GM18858 (cell line): Measurements from ENCODE around the gene RGL1.
A peak's percentile ranks its signal among the peaks of the same experiment; 100 is the strongest.

Experiments
- ATAC-seq: cut with Tn5 transposase; IDR thresholded peaks from one replicate; pipeline ENCODE4 v1.9.1; 2021; ENCODE audit not compliant: unreplicated experiment

RGL1 gene

DNA sequence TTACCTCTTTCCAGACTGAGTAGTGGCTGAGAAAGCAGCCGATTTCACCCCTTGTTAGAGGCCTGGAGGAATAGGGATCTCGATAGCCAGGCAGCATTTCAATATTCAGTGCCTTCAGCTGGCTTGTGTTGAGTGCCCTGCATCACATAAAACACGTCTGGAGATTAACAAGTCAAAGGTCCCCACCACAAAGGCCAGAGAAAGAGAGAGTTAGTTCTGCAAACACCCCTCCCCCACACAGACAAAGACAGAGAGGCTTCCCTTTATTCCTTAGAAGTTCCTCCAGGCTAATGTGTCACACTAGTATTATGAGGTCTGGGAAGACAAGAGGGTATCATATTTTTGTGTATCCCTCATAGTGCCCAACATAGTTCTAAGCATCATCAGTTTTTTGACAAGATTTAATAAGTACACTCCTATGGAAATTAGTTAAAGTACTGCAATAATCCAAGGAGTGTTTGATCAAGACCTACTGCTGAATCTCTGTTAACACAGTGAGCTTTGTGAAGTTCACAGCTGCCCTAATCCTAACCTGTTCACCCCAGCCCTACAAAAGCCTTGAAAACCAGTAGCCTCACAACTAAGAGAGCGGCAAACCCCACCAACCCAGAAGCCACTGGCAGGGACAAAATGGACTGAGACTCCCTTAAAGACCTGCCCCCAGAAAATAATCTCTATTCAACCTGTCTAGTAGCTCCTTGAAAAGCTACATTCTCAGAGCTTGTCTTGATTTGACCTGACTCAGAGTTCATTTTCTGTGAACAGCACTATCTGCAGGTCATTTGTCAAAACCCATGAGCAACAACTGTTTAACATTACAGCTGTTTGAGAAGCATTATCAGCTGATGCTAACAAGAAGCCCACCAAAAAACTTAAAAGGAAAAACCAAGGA, 140.8 kb downstream of the RGL1 start:
- ATAC-seq: no peak

DNA sequence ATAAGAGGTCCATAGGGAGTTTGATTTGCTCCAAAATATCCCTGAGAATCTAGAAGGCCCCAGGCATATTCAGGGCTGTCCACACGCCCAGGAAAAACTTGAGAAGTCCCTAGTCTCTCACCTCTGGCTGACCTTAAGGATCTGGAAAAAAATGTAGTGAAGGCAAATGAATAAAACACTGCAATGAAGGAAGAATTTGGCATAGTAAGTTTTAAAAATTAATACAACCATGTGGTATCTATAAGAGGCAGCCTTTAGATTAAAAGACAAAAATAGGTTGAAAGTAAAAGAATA, 141.3 kb downstream of the RGL1 start:
- no peak for ATAC-seq

DNA sequence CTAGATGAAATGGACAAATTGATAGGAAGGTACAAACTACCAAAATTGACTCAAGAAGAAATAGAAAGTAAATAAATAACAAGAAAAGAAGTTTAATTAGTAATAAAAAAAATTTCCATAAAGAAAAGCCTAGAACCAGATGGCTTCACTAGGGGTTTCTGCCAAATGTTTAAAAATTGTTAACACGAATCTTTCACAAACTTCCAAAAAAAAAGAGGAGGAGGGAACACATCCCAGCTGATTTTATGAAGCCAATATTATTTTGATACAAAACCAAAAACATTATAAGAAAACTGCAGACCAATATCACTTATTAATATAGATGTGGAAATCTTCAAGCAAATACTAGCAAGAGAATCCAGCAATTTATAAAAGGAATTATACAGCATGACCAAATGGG, 143.1 kb downstream of the RGL1 start:
- no peak for ATAC-seq

DNA sequence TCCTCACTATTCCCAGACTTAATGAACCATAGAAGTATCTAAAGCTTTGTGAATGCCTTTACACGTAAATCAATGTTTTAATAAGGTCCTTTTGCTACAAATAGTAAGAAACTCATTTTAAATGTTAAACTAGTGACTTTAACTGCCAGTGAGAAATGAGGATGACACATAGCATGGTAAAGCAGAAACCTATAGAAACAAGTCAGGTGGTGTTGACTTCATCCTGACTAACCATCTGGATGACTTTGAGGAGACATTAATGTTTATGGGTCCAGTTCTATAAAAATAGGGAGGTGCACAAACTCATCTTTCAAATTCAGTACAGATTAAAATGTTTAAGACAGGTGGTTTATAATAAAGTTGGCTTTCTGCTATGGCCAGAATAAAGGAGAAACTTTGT, 147.2 kb downstream of the RGL1 start:
- ATAC-seq: no peak

DNA sequence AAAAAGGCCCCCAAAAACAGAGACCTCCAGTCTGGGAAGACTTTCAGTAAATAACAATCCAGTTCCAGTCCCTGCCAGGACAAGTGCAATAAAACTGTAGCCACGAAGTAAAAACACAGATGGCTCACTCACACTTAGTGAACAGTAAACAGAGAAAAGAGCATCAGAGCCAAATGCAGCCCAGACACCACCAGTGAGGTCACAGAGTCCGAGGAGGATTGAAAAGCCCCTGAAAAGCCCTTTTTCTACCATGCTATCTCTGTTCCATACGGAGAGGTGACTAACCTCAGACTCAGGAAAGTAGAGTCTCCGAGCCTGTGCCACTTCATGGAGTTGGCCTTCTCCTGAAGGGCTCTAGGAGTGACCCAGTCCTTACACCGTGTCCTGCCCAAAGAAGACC, 148.1 kb downstream of the RGL1 start:
- ATAC-seq: no peak

DNA sequence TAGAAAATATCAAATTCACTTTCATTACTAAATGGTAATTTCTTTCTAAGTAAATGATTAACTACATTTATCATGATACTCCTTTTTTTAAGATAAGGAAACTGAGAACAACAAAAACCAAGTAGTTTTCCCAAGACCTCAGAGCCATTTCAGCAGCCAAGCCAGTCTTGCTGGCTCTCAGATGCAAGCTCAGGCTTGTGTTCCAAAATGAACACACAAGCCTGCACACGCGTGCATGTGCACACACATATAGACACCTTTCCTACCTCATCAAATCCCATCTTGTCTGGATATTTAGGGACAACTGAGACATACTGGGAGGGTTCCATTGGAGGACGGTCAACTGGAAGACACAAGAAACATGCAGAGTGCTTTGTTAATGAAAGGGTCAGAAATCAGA, 149.6 kb downstream of the RGL1 start:
- ATAC-seq: no peak

DNA sequence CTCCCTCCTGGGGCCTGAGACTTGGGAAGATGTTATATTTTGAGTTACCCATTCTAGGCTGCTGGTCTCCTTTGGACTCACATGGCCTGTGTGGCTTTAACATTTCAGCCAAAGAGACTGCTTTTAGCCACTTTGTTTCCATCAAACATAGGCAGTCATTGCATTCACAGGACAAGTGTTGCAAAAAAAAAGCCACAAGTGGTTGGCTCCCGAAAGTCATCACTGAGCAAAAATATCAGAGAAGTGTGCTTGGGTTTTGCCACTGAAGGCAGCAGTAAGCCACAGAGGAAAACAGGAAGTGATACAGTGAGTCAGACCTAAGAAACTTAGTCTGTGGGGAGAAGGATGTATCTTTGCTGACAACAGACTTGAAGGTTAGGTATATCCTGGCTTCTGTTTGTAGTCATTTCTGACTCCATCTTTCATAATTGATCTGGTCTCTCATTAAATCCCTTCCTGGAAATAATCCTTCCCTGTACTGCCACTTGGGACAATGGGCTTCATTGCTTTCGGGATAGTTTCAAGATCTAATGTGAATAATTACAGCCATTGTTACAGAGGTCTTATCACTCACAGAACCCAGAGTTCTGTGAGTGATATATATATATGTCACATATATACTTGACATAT, 151.8 kb downstream of the RGL1 start:
- ATAC-seq: peak; percentile 99

DNA sequence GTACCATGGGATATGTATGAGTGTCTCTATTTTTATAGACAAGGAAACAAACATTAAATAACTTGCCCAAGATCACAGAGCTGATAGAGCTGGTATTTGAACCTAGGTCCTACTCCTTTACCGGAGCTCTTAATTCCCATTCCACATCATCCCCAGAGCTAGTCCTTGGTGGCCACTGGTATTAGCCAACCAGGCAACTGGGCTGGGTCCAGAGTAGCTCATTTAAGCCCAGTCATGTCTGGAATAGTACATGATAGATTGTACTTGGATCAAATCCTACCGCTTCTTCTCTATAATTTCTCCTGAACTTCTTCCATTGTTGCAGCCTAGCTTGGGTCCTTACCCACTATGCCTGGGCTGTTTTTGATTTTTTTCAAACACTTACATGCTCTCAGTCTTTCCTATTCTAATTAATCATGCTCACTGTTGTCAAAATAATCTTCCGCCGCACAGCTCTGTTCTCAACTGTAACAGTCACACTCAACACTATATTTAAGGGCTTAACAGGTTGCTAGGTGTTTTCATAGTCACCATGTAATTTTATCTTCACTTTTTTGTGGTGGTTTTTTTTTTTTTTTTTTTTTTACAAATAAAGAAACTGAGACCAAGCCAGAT, 152.4 kb downstream of the RGL1 start:
- ATAC-seq: no peak

DNA sequence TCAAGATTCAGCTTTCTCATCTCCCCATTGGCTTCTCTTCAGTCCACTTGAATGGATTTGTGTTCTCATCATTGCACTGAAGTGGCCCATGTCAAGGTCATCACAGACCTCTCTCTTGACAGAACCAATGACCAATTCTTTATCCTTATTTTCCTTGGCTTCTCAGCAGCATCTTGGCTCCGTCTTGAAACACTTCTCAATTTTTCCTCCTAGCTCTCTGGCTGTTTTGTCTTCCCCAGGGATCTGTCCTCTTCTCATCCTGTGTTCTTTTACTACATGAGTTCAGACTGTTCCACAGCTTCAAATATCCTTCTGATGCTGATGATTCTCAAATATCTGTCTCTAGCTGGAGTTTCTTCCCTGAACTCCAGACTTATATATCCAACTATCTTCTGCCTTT, 154.0 kb downstream of the RGL1 start:
- ATAC-seq: no peak

DNA sequence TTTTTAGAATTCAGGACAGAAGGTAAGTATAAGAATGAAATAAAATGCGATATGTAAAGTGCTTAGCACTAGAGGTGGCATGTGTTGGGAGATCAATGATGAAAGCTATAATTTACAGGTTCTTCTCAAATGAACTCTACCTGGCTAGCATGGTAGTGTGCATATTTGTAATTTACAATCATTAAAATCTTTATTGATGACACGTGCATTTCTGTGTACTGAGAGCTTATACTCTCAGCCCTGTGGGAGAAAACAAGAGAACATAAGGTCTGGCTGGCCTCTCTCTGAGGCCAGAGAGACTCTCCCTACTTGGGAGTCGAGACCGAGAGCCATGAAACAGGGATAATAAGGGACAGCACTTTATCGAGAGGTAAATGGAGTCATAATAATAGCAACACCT, 156.2 kb downstream of the RGL1 start:
- ATAC-seq: no peak

DNA sequence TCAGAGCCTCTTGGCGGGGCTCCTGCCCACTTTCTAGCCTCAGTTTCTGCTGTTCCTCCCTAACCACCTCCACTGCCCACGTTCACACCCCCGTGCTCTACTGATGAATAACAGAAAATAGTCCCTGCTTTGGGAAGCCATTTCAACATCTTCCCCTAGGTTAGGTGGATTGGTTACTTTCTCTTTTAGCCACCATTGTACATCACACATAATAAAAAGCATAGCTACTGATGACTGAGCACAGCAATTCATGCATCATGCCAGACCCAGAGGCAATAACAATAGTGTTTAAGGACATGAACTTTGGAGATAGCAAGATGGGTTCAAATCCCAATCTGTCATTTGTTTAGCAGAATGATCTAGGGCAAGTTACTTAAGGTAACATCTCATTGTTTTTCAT, 158.0 kb downstream of the RGL1 start:
- ATAC-seq: no peak

DNA sequence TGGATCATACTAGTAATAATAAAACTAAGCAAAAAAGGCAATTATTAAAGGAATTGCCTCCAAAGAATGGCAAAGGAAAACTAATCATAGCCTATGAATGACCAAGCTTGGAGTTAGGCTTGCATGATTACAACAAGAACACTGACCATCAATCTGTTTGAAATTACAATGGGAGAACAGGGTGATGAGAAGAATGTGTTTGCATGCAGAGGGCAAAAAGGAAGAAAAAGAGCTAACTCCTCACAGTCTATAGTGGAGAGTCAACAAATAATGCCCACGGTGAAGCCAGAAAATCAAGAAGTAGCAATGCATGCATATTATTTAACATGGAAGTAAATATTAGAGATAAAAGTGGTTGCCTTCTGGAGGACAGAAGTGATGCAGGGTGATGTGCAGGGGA, 160.8 kb downstream of the RGL1 start:
- ATAC-seq: no peak

DNA sequence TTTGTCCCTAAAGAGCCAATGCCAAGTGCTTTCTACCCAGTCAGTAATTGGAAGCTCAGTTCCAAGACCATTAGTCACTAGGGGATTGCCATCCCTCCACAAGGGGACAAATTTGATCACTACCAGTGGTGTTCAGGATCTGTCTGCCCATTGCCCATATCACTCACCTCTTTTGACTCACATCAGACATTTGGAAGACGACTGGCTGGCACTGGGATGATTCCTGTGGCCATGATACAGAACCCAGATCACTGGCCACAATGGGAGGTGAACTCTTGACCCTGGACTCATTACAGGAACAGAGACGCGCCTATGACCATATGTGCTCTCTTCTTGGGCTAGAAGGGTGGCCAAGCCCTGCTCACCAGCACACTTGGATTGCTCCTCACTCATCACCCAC, 161.6 kb downstream of the RGL1 start:
- no peak for ATAC-seq

DNA sequence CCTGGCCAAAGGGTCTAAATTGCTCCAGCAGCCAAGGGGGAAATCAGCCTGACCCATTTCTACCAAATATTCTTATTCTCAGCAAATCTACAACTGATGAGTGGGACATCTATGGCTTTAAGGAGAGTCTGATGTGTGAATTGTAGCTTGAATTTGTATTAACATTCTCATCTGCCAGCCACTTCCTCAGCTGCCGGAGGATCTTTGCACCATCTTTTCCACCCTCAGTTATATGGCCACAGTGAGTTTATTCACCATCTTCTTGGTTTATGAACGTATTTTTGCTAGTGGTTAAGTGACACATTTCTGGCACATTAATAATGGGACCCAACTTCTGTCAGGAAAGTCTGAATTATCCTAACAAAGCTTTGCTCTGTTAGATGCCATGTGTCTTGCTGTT, 163.0 kb downstream of the RGL1 start:
- no peak for ATAC-seq

DNA sequence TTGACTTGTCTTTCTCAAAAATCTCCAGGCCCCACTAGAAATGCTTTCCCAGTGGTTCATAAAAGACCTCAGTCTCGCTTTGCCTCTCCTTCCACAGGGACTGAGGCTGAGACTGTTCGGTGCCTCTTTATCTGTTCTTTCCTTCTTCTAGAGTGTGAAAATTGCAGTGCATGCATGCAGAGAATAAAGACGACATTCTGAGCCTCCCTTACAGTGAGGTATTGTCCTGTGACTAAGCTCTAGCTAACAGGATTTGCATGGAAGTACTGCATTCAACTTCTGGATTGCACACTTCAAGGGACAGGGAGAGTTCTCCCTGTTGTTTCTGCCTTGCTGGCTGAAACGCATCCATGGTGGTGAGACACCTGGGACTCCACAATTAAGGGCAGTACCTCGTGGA, 163.5 kb downstream of the RGL1 start:
- ATAC-seq: no peak

DNA sequence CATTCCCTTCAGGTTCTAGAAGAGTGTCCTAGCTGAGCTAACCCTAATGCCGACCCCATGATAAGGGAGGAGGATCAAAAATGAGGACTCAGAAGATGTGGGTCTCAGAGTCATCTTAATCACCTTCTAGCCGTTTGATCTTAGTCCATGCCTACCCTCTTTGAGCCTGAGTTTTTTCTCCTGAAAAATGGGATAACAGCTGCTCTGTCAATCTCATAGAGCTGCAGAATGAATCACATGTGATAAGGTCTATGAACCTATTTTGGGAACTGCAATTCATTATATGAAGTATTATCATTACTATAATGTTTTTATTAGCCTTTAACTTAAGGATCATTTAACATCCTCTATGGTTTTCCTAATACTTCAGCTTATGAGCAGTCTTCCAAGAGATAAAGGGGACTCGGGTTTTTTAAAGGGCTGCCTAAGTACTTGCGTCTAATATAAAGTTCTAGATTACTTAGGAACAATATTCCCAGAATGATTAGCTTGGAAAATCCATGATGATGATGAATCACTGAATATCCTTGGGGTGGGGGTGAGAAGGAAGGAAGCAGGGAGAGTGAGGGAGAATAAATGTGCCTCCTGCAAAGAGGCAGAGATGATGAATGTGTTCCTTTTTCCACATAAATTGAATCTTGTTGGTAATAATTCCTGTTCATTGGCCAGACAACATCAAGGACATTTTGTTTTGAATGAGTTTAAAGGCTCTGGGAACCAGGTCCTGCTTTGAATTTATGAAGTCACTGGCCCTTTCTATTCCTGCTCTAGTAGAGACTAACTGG, 165.8 kb downstream of the RGL1 start:
- no peak for ATAC-seq

DNA sequence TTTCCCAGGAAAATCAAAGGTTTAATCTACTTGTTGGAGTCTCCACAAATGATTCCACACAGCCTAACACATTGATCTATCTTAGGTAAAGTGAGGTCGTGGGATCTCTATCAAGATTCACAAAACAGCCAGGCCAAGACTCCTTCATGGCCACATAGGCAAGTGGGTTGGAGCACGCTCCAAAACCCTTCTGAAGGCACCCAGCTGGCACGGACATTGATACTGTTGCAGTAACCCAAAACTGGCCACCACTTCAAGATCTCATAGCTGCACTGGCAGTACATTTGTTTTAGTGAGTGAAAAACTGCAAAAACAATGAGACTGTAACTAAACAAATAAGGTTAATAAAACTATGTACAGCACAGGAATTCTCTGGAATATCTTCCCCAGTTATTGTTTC, 170.7 kb downstream of the RGL1 start:
- no peak for ATAC-seq

DNA sequence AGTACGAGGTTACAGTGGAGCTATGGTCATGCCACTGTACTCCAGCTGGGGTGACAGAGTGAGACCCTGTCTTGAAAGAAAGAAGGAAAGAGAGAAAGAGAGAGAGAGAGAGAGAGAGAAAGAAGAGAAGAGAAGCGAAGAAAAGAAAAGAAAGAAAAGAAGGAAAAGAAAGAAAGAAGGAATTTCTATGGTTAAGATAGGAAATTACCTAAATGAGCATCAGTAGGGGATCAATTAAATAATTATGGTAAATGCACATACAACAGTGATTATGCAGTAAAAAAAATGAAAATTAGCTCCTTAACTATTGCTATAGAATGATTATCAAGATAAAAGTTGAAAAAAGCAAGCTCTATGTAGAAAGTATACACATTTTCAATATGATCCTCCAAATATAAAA, 172.8 kb downstream of the RGL1 start:
- no peak for ATAC-seq
